ENCODE data around the gene SLC17A2.

DNA sequence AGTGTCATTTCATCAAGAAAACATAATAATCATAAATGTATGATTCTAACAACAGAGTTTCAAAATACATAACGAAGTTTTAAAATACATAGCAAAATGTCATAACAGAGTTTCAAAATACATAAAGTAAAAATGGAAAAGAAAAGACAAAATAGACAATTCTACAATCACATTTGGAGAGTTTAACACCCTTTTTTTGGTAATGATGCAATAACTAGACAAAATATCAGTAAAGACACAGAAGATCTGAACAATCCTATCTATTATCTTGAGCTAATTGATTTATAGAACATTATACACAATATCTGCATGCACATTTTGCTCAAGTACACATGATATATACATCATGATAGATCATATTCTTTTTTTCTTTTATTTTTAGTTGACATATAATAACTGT is 13.4 kb upstream of the SLC17A2 start:
- TF ChIP-seq, protein P1, sequence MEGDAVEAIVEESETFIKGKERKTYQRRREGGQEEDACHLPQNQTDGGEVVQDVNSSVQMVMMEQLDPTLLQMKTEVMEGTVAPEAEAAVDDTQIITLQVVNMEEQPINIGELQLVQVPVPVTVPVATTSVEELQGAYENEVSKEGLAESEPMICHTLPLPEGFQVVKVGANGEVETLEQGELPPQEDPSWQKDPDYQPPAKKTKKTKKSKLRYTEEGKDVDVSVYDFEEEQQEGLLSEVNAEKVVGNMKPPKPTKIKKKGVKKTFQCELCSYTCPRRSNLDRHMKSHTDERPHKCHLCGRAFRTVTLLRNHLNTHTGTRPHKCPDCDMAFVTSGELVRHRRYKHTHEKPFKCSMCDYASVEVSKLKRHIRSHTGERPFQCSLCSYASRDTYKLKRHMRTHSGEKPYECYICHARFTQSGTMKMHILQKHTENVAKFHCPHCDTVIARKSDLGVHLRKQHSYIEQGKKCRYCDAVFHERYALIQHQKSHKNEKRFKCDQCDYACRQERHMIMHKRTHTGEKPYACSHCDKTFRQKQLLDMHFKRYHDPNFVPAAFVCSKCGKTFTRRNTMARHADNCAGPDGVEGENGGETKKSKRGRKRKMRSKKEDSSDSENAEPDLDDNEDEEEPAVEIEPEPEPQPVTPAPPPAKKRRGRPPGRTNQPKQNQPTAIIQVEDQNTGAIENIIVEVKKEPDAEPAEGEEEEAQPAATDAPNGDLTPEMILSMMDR (IDR thresholded peaks at IDR 0.05), result no peak
- no peak for TF ChIP-seq ZFX (IDR thresholded peaks at IDR 0.05; ENCODE audit: borderline replicate concordance)
